IMR-90 (cell line): ENCODE results near the gene OR6N2. TPM values are rescaled to one million over a fixed set of nuclear protein-coding genes. Genes with fewer than 3 reads are reported as not detected.

Source experiments
- ATAC-seq: fragments of 200-7000 bp; cut with Tn5 transposase; 2 replicates; pipeline ENCODE4 v1.9.1; 2020; ENCODE audit warnings: low read depth, mild to moderate bottlenecking, moderate library complexity
- BruUV-seq: library from RNA; stranded (reverse); fragments of 400-500 nt; replicated peaks from 2 replicates; lab custom pipeline; 2021; lab: Mats Ljungman, UMichigan
- CTCF ChIA-PET: fragments of 300-600 bp; formaldehyde crosslinking; extraction: SDS; loops from one replicate; lab custom pipeline; 2021; ENCODE audit warnings: antibody characterized with exemption; lab: Yijun Ruan, JAX
- POLR2A ChIA-PET: fragments of 300-600 bp; sonication (Branson Sonifier 250); formaldehyde crosslinking; loops from one replicate; lab custom pipeline; 2022; ENCODE audit warnings: antibody characterized with exemption; ENCODE audit not compliant: unreplicated experiment; lab: Charles Lee
- DNase-seq: peaks from one replicate; pipeline ENCODE4 v3.0.0; 2013
- H2AFZ ChIP-seq: replicated peaks from 2 replicates; pipeline ENCODE3; 2013; ENCODE audit warnings: low read length, mild to moderate bottlenecking; ENCODE audit not compliant: poor library complexity
- H2AK5ac ChIP-seq: 2 replicates; pipeline ENCODE4 v1.6.1; 2013; ENCODE audit warnings: low read depth, low read length, inconsistent platforms
- H2AK9ac ChIP-seq: replicated peaks from 2 replicates; pipeline ENCODE3; 2013; ENCODE audit warnings: mild to moderate bottlenecking, low read depth, low read length, moderate library complexity; ENCODE audit not compliant: poor library complexity
- H2BK120ac ChIP-seq: 2 replicates; pipeline ENCODE4 v1.6.1; 2013; ENCODE audit warnings: low read depth, low read length, inconsistent platforms
- H2BK15ac ChIP-seq: 3 replicates; pipeline ENCODE4 v1.6.1; 2013; ENCODE audit warnings: low read depth, low read length, inconsistent platforms
- H2BK20ac ChIP-seq: 2 replicates; pipeline ENCODE4 v1.6.1; 2013; ENCODE audit warnings: low read depth, mild to moderate bottlenecking, inconsistent platforms, low read length, moderate library complexity
- H2BK5ac ChIP-seq: 2 replicates; pipeline ENCODE4 v1.6.1; 2013; ENCODE audit warnings: mild to moderate bottlenecking, low read depth, low read length, inconsistent platforms; ENCODE audit not compliant: poor library complexity, severe bottlenecking
- H3K14ac ChIP-seq: replicated peaks from 2 replicates; pipeline ENCODE4 v1.6.1; 2013; ENCODE audit warnings: low read depth, low read length, inconsistent platforms
- H3K18ac ChIP-seq: 2 replicates; pipeline ENCODE4 v1.6.1; 2013; ENCODE audit warnings: low read depth, low read length, control low read depth
- H3K23ac ChIP-seq: 2 replicates; pipeline ENCODE4 v1.6.1; 2013; ENCODE audit warnings: low read depth, low read length, inconsistent platforms
- H3K27ac ChIP-seq: 2 replicates; pipeline ENCODE4 v1.5.1; 2013; ENCODE audit warnings: mild to moderate bottlenecking, control low read depth, low read length; ENCODE audit not compliant: insufficient read depth
- H3K27me3 ChIP-seq: 2 replicates; pipeline ENCODE4 v1.6.1; 2013; ENCODE audit warnings: low read length; ENCODE audit not compliant: control insufficient read depth, insufficient read depth
- H3K36me3 ChIP-seq: 2 replicates; pipeline ENCODE4 v1.6.1; 2013; ENCODE audit warnings: low read length, mixed read lengths; ENCODE audit not compliant: control insufficient read depth, insufficient read depth
- H3K4ac ChIP-seq: 2 replicates; pipeline ENCODE4 v1.6.1; 2013; ENCODE audit warnings: low read depth, low read length, inconsistent platforms
- H3K4me1 ChIP-seq: 2 replicates; pipeline ENCODE4 v1.6.1; 2013; ENCODE audit warnings: low read length, mixed read lengths; ENCODE audit not compliant: control insufficient read depth, insufficient read depth
- H3K4me2 ChIP-seq: 2 replicates; pipeline ENCODE4 v1.6.1; 2013; ENCODE audit warnings: low read depth, mild to moderate bottlenecking, control low read depth, low read length, moderate library complexity
- H3K4me3 ChIP-seq: 2 replicates; pipeline ENCODE4 v1.5.1; 2013; ENCODE audit warnings: low read depth, mild to moderate bottlenecking, control low read depth, low read length, moderate library complexity; ENCODE audit not compliant: insufficient read depth
- H3K56ac ChIP-seq: 2 replicates; pipeline ENCODE4 v1.6.1; 2013; ENCODE audit warnings: low read length, inconsistent platforms; ENCODE audit not compliant: insufficient read depth; ENCODE audit errors: extremely low read depth
- H3K79me1 ChIP-seq, 2 experiments: 2 replicates each; pipeline ENCODE4 v1.6.1; 2013; ENCODE audit warnings: low read length in 2 of 2, inconsistent platforms in 1 of 2, low read depth in 1 of 2
- H3K9ac ChIP-seq: 2 replicates; pipeline ENCODE4 v1.6.1; 2013; ENCODE audit warnings: low read depth, low read length, control low read depth
- H3K9me1 ChIP-seq: 2 replicates; pipeline ENCODE4 v1.6.1; 2013; ENCODE audit warnings: low read length, inconsistent platforms; ENCODE audit not compliant: insufficient read depth
- H3K9me3 ChIP-seq: 2 replicates; pipeline ENCODE4 v1.6.1; 2013; ENCODE audit warnings: low read length; ENCODE audit not compliant: control insufficient read depth, insufficient read depth
- H4K20me1 ChIP-seq: 2 replicates; pipeline ENCODE4 v1.6.1; 2013; ENCODE audit warnings: low read length, inconsistent platforms; ENCODE audit not compliant: insufficient read depth
- H4K5ac ChIP-seq: 2 replicates; pipeline ENCODE4 v1.6.1; 2013; ENCODE audit warnings: mild to moderate bottlenecking, low read depth, low read length, control low read depth
- H4K8ac ChIP-seq, 2 experiments: 2 replicates each; pipeline ENCODE4 v1.6.1; 2013; ENCODE audit warnings: low read depth in 2 of 2, low read length in 2 of 2, control low read depth in 1 of 2, inconsistent platforms in 1 of 2
- H4K91ac ChIP-seq: 2 replicates; pipeline ENCODE4 v1.6.1; 2013; ENCODE audit warnings: low read depth, low read length, inconsistent platforms; ENCODE audit not compliant: insufficient read depth
- BHLHE40 ChIP-seq: fragments of 150-350 bp; IDR thresholded peaks from 2 replicates; pipeline ENCODE4 v1.6.1; 2016; ENCODE audit warnings: mild to moderate bottlenecking, low read depth, low read length
- CEBPB ChIP-seq: IDR thresholded peaks from 2 replicates; pipeline ENCODE4 v1.6.1; 2012; ENCODE audit warnings: low read depth, low read length, improper control_type of control experiment
- FOS ChIP-seq: fragments of 150-350 bp; IDR thresholded peaks from 2 replicates; pipeline ENCODE4 v1.6.1; 2016; ENCODE audit warnings: low read depth, low read length
- MAFK ChIP-seq: IDR thresholded peaks from 2 replicates; pipeline ENCODE4 v1.6.1; 2012; ENCODE audit warnings: low read depth, low read length, improper control_type of control experiment
- NFE2L2 ChIP-seq: fragments of 150-350 bp; IDR thresholded peaks from 2 replicates; pipeline ENCODE4 v1.6.1; 2016; ENCODE audit warnings: low read depth, mild to moderate bottlenecking, low read length
- POLR2A ChIP-seq: IDR thresholded peaks from 2 replicates; pipeline ENCODE4 v1.6.1; 2012; ENCODE audit warnings: mild to moderate bottlenecking, low read depth, low read length
- RCOR1 ChIP-seq: IDR thresholded peaks from 2 replicates; pipeline ENCODE4 v1.6.1; 2012; ENCODE audit warnings: mild to moderate bottlenecking, low read length, improper control_type of control experiment; ENCODE audit not compliant: insufficient replicate concordance
- RFX5 ChIP-seq: IDR thresholded peaks from 2 replicates; pipeline ENCODE4 v1.8.0; 2012; ENCODE audit warnings: low read depth, mild to moderate bottlenecking, low read length, moderate library complexity
- SMC3 ChIP-seq: fragments of 150-350 bp; IDR thresholded peaks from 2 replicates; pipeline ENCODE4 v1.6.1; 2016; ENCODE audit warnings: low read depth, mild to moderate bottlenecking, antibody characterized with exemption, low read length, moderate library complexity
- WGBS, 2 experiments: methylation state at CpG; one replicate each; pipeline versions ENCODE4 v1.1.5 to v1.1.7; 2013; ENCODE audit warnings: missing lambda C conversion rate in 2 of 2; ENCODE audit not compliant: insufficient read length in 1 of 2; ENCODE audit errors: extremely low coverage in 2 of 2; 5-methylcytosine and 5-hydroxymethylcytosine counted together
- dilution Hi-C: fragments of 300-500 bp; cut with HindIII; formaldehyde crosslinking; loops from one replicate; pipeline ENCODE4 v1.14.3; 2018; ENCODE audit warnings: low sequenced_read_pairs; ENCODE audit not compliant: unreplicated experiment
- in situ Hi-C: fragments of 300-500 bp; cut with MboI; formaldehyde crosslinking; loops from 3 replicates; pipeline ENCODE4 v1.14.3; 2019; ENCODE audit warnings: low sequenced_read_pairs, inconsistent platforms, mixed read lengths
- intact Hi-C: fragments of 100-400 bp; cut with micrococcal nuclease; formaldehyde crosslinking; loops from 2 replicates; pipeline ENCODE4 v1.10.0; 2022
- polyA plus RNA-seq, 3 experiments: library from polyadenylated mRNA; depleted of rRNA; stranded (reverse); fragments of >200 nt; gene quantifications; 2 replicates each; pipeline ENCODE4 v1.2.3, GENCODE V29; 2012; ENCODE audit warnings: low replicate concordance in 1 of 3
- total RNA-seq: library from RNA; depleted of rRNA; stranded (reverse); fragments of >200 nt; gene quantifications from 2 replicates; pipeline ENCODE4 v1.2.3, GENCODE V29; 2012
- TF ChIP-seq, protein P1 (sequence below): conservative IDR thresholded peaks from 2 replicates; pipeline ENCODE4 v1.5.1; 2012; ENCODE audit warnings: mild to moderate bottlenecking, low read depth, low read length, improper control_type of control experiment
- TF ChIP-seq, protein P2 (sequence below): fragments of 150-350 bp; IDR thresholded peaks from 2 replicates; pipeline ENCODE4 v1.6.1; 2016; ENCODE audit warnings: low read depth, mild to moderate bottlenecking, low read length, moderate library complexity, borderline replicate concordance

The OR6N2 gene
- total and polyA plus RNA-seq, 2 of the 4 experiments (the other 2 are of a cell fraction) = not detected

- H2AK5ac ChIP-seq = no peak overlapping the region
- no TSS peak for BruUV-seq
- H3K9ac ChIP-seq = no peak overlapping the region
- H2BK20ac ChIP-seq = no peak overlapping the region
- H2BK5ac ChIP-seq = no peak overlapping the region
- no peak overlapping the region for H3K4ac ChIP-seq
- H4K20me1 ChIP-seq = no peaks in the 10 kb centered on the region
- no peak overlapping the region for H3K23ac ChIP-seq
- no peak for ATAC-seq
- no peak overlapping the region for H3K27ac ChIP-seq
- no peak overlapping the region for H2AK9ac ChIP-seq
- no peaks in the 10 kb centered on the region for H3K27me3 ChIP-seq
- no CpG with 5 or more reads among the region's 6 CpGs for WGBS, 2 experiments
- intact Hi-C loops (loop anchor here (10.0 kb wide), 1 partner anchor 281 kb away; the partner anchor contains the start of gene AIM2), in situ Hi-C loops (no loop called here), dilution Hi-C loops (no loop called here)
- ChIA-PET CTCF (no interaction called here), POLR2A (no interaction called here)
- H3K4me3 ChIP-seq = no peak overlapping the region
- no peak for TF ChIP-seq MAFK
- TF ChIP-seq, protein P1, sequence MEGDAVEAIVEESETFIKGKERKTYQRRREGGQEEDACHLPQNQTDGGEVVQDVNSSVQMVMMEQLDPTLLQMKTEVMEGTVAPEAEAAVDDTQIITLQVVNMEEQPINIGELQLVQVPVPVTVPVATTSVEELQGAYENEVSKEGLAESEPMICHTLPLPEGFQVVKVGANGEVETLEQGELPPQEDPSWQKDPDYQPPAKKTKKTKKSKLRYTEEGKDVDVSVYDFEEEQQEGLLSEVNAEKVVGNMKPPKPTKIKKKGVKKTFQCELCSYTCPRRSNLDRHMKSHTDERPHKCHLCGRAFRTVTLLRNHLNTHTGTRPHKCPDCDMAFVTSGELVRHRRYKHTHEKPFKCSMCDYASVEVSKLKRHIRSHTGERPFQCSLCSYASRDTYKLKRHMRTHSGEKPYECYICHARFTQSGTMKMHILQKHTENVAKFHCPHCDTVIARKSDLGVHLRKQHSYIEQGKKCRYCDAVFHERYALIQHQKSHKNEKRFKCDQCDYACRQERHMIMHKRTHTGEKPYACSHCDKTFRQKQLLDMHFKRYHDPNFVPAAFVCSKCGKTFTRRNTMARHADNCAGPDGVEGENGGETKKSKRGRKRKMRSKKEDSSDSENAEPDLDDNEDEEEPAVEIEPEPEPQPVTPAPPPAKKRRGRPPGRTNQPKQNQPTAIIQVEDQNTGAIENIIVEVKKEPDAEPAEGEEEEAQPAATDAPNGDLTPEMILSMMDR = no peak
- no peak for TF ChIP-seq POLR2A
- no peak for TF ChIP-seq FOS
- no peak for TF ChIP-seq RCOR1
- no peak for TF ChIP-seq BHLHE40
- TF ChIP-seq SMC3 = no peak
- no peak for TF ChIP-seq CEBPB
- no peak for TF ChIP-seq NFE2L2
- no peak for TF ChIP-seq RFX5
- TF ChIP-seq, protein P2, sequence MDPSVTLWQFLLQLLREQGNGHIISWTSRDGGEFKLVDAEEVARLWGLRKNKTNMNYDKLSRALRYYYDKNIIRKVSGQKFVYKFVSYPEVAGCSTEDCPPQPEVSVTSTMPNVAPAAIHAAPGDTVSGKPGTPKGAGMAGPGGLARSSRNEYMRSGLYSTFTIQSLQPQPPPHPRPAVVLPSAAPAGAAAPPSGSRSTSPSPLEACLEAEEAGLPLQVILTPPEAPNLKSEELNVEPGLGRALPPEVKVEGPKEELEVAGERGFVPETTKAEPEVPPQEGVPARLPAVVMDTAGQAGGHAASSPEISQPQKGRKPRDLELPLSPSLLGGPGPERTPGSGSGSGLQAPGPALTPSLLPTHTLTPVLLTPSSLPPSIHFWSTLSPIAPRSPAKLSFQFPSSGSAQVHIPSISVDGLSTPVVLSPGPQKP = no peak
- no peak overlapping the region for H3K14ac ChIP-seq
- H2AFZ ChIP-seq = no peak overlapping the region
- no peaks in the 10 kb centered on the region for H3K9me3 ChIP-seq
- H2BK120ac ChIP-seq = no peak overlapping the region
- H3K4me2 ChIP-seq = no peak overlapping the region
- no peak overlapping the region for H2BK15ac ChIP-seq
- H3K4me1 ChIP-seq = no peaks in the 10 kb centered on the region
- no peak overlapping the region for H3K18ac ChIP-seq
- H4K91ac ChIP-seq = no peak overlapping the region
- DNase-seq = no peak
- no peaks in the 10 kb centered on the region for H3K9me1 ChIP-seq
- H3K56ac ChIP-seq = no peak overlapping the region
- no peak overlapping the region for H4K5ac ChIP-seq
- H4K8ac ChIP-seq = no peak overlapping the region
- H3K36me3 ChIP-seq = no peaks in the 10 kb centered on the region
- no peaks in the 10 kb centered on the region for H3K79me1 ChIP-seq
These were observed 13.2 kb upstream of the OR6N2 start for GRCh38 chr1:158794247-158794646.
